ENCODE results near the gene EME2. TPM values are rescaled to one million over a fixed set of nuclear protein-coding genes. Genes with fewer than 3 reads are reported as not detected.

EME2 gene
- total RNA-seq, 2 experiments from 2014 or later, result 28.6 to 30.8 TPM

- H3K4me1 ChIP-seq (ENCODE audit: insufficient read depth, low read length), result peaks cover 40% of the 10 kb centered on the region
- H3K4me3 Mint-ChIP-seq, result no peak overlapping the region
- H3K9me3 Mint-ChIP-seq, result no peaks in the 10 kb centered on the region
- ATAC-seq (ENCODE audit: poor library complexity) (no peak), DNase-seq (no peak)
- H3K36me3 ChIP-seq (ENCODE audit: insufficient read depth, low read length), result peaks cover 45% of the 10 kb centered on the region
- no peaks in the 10 kb centered on the region for H3K27me3 Mint-ChIP-seq
- ChIA-PET CTCF (no interaction called here), POLR2A (no interaction called here)
- intact Hi-C loops (cut with DNase I, micrococcal nuclease), result no loop called here
- H3K27me3 ChIP-seq (ENCODE audit: control insufficient read depth in 1 of 2, insufficient read depth in 2 of 2, low read length in 2 of 2), result no peaks in the 10 kb centered on the region
- H3K4me1 Mint-ChIP-seq (ENCODE audit: low read depth), result peaks cover 21% of the 10 kb centered on the region
- no peak overlapping the region for H3K27ac Mint-ChIP-seq
- no peaks in the 10 kb centered on the region for H3K9me3 ChIP-seq (ENCODE audit: control insufficient read depth in 1 of 2, insufficient read depth in 1 of 2, low read length in 2 of 2)
- H3K36me3 Mint-ChIP-seq (ENCODE audit: low read depth), result peaks cover 6% of the 10 kb centered on the region
- no peak overlapping the region for H3K27ac ChIP-seq (ENCODE audit: low read depth in 1 of 2, low read length in 2 of 2)
- no peak overlapping the region for H3K4me3 ChIP-seq (ENCODE audit: low read length)
- no peak for TF ChIP-seq CTCF (IDR thresholded peaks at IDR 0.05)
Measured at GRCh38 chr16:1822801-1823200, 50.2 kb downstream of the EME2 start.

- H3K27ac ChIP-seq (ENCODE audit: low read depth in 1 of 2, low read length in 2 of 2), result no peak overlapping the region
Measured at GRCh38 chr16:1823821-1824220, 51.2 kb downstream of the EME2 start.

GRCh38 chr16:1825381-1825863, 52.8 kb downstream of the EME2 start:
- H3K4me1 Mint-ChIP-seq (ENCODE audit: low read depth), result peaks cover 37% of the 10 kb centered on the region
- peak overlapping the region; percentile 89 for H3K4me3 Mint-ChIP-seq
- peak overlapping the region; percentile 86 for H3K27ac Mint-ChIP-seq
- TF ChIP-seq CTCF (IDR thresholded peaks at IDR 0.05), result no peak
- DNase-seq, result no peak
- H3K27me3 ChIP-seq (ENCODE audit: control insufficient read depth in 1 of 2, insufficient read depth in 2 of 2, low read length in 2 of 2), result no peaks in the 10 kb centered on the region
- POLR2A ChIA-PET, result interaction anchor here (0.7 to 3.6 kb wide), 5 partner anchors 34 to 330 kb away, joined by 3 to 51 read pairs (median 13); partner anchors contain the start of genes EME2, MAPK8IP3, MRPS34 and NME3
- no peaks in the 10 kb centered on the region for H3K36me3 Mint-ChIP-seq (ENCODE audit: low read depth)
- H3K4me1 ChIP-seq (ENCODE audit: insufficient read depth, low read length), result peaks cover 53% of the 10 kb centered on the region
- peak overlapping the region; percentile 38 to 49 for H3K27ac ChIP-seq (ENCODE audit: low read depth in 1 of 2, low read length in 2 of 2)
- no peaks in the 10 kb centered on the region for H3K9me3 Mint-ChIP-seq
- no peak for ATAC-seq (ENCODE audit: poor library complexity)
- no peaks in the 10 kb centered on the region for H3K27me3 Mint-ChIP-seq
- peak overlapping the region; percentile 67 for H3K4me3 ChIP-seq (ENCODE audit: low read length)
- intact Hi-C loops (cut with DNase I, micrococcal nuclease), result loop anchor here (5.0 kb wide), 2 partner anchors 53 to 118 kb away; partner anchors contain the start of genes EME2 (in 1 of the 2), MAPK8IP3 (in 1 of the 2), MRPS34 (in 1 of the 2) and NME3 (in 1 of the 2)
- no peaks in the 10 kb centered on the region for H3K9me3 ChIP-seq (ENCODE audit: control insufficient read depth in 1 of 2, insufficient read depth in 1 of 2, low read length in 2 of 2)
- H3K36me3 ChIP-seq (ENCODE audit: insufficient read depth, low read length), result peaks cover 25% of the 10 kb centered on the region
- CTCF ChIA-PET, result no interaction called here

More at GRCh38 chr16:1823821-1824220, 51.2 kb downstream of the EME2 start:
- no peaks in the 10 kb centered on the region for H3K9me3 Mint-ChIP-seq
- DNase-seq, result peak in 1 of 14 experiments; percentile 34
- intact Hi-C loops (cut with DNase I, micrococcal nuclease), result no loop called here
- Histone ChIP-seq H3K4me3 (ENCODE audit: low read length) (no peak overlapping the region), H3K27me3 (ENCODE audit: control insufficient read depth in 1 of 2, insufficient read depth in 2 of 2, low read length in 2 of 2) (no peaks in the 10 kb centered on the region), H3K4me1 (ENCODE audit: insufficient read depth, low read length) (peaks cover 45% of the 10 kb centered on the region), H3K36me3 (ENCODE audit: insufficient read depth, low read length) (peaks cover 39% of the 10 kb centered on the region), H3K9me3 (ENCODE audit: control insufficient read depth in 1 of 2, insufficient read depth in 1 of 2, low read length in 2 of 2) (no peaks in the 10 kb centered on the region)
- H3K4me1 Mint-ChIP-seq (ENCODE audit: low read depth), result peaks cover 30% of the 10 kb centered on the region
- peaks cover 6% of the 10 kb centered on the region for H3K36me3 Mint-ChIP-seq (ENCODE audit: low read depth)
- ATAC-seq (ENCODE audit: poor library complexity), result no peak
- TF ChIP-seq CTCF (IDR thresholded peaks at IDR 0.05), result no peak
- no peaks in the 10 kb centered on the region for H3K27me3 Mint-ChIP-seq
- ChIA-PET CTCF (interaction anchor here (1.1 kb wide), 1 partner anchor 41 kb away, joined by 3 read pairs; the partner anchor contains the start of genes NUBP2 and SPSB3), POLR2A (interaction anchor here (1.2 kb wide), 1 partner anchor 42 kb away, joined by 3 read pairs; no protein-coding TSS in a partner anchor)
- peak overlapping the region; percentile 84 for H3K4me3 Mint-ChIP-seq
- H3K27ac Mint-ChIP-seq, result peak overlapping the region; percentile 37

Small RNAs within 50 kb of the gene (microRNA-seq; reads per million reads assigned to microRNA genes)
- gene MIR3177 (ENCODE audit: borderline microRNAs expressed, borderline replicate concordance), result 0.61 reads per million

Other genes with a start within 250 kb of the EME2 start
- gene TMEM204, start 239.1 kb upstream of the EME2 start, total RNA-seq, result 10 to 100 TPM; 20.5 to 22.1 TPM
- gene IFT140, start 160.7 kb upstream of the EME2 start, total RNA-seq, result 1 to 10 TPM; 4.3 to 5.6 TPM
- gene CRAMP1, start 160.4 kb upstream of the EME2 start, total RNA-seq, result 10 to 100 TPM; 14.1 to 15.2 TPM
- 1 to 10 TPM; 2.5 to 3.2 TPM for gene JPT2, start 94.5 kb upstream of the EME2 start, total RNA-seq
- 100 to 1,000 TPM; 290 to 297 TPM for gene MAPK8IP3, start 66.6 kb upstream of the EME2 start, total RNA-seq
- gene NME3, start 1.3 kb upstream of the EME2 start, total RNA-seq, result 10 to 100 TPM; 46.2 to 54.2 TPM
- 10 to 100 TPM; 25.5 to 26.9 TPM for gene MRPS34, start 324 bp downstream of the EME2 start, total RNA-seq
- 10 to 100 TPM; 86.3 to 87.6 TPM for gene SPSB3, start 9.8 kb downstream of the EME2 start, total RNA-seq
- 10 to 100 TPM; 36.4 to 38.1 TPM for gene NUBP2, start 10.2 kb downstream of the EME2 start, total RNA-seq
- under 1 TPM; 0.67 to 0.80 TPM for gene IGFALS, start 20.9 kb downstream of the EME2 start, total RNA-seq
- 10 to 100 TPM; 20.9 to 22.7 TPM for gene HAGH, start 54.0 kb downstream of the EME2 start, total RNA-seq
- 1 to 10 TPM; 4.1 to 4.5 TPM for gene FAHD1, start 54.4 kb downstream of the EME2 start, total RNA-seq
- not detected for gene MEIOB, start 99.4 kb downstream of the EME2 start, total RNA-seq
- not detected for gene HS3ST6, start 145.6 kb downstream of the EME2 start, total RNA-seq
- gene MSRB1, start 170.4 kb downstream of the EME2 start, total RNA-seq, result 1 to 10 TPM; 2.3 to 2.4 TPM
- not detected for gene RPL3L, start 181.9 kb downstream of the EME2 start, total RNA-seq
- 10 to 100 TPM; 40.7 to 41.1 TPM for gene NDUFB10, start 186.7 kb downstream of the EME2 start, total RNA-seq
- gene RPS2, start 192.0 kb downstream of the EME2 start, total RNA-seq, result 1,000 to 10,000 TPM; 3,604 to 3,755 TPM
- gene RNF151, start 194.0 kb downstream of the EME2 start, total RNA-seq, result not detected
- 10 to 100 TPM; 12.7 to 15.5 TPM for gene TBL3, start 199.2 kb downstream of the EME2 start, total RNA-seq
- gene NOXO1, start 208.7 kb downstream of the EME2 start, total RNA-seq, result under 1 TPM; 0.56 to 0.99 TPM
- gene GFER, start 211.4 kb downstream of the EME2 start, total RNA-seq, result 10 to 100 TPM; 14.5 TPM
- 1 to 10 TPM; 3.8 to 3.9 TPM for gene SYNGR3, start 217.2 kb downstream of the EME2 start, total RNA-seq
- 10 to 100 TPM; 39.7 to 43.6 TPM for gene ZNF598, start 237.0 kb downstream of the EME2 start, total RNA-seq
- gene NPW, start 247.0 kb downstream of the EME2 start, total RNA-seq, result under 1 TPM in 1 of 2 experiments, not detected in 1; 0.80 TPM

All from CD4-positive, alpha-beta T cell (primary cell).